ENCODE results near the gene CDC34. TPM values are rescaled to one million over a fixed set of nuclear protein-coding genes. Genes with fewer than 3 reads are reported as not detected.
"Not testable (repeated sequence)": the region's sequence is repeated elsewhere in the genome, so short reads cannot be mapped to it uniquely, and the experiment has no call there.

CDC34 gene
- total RNA-seq, 1 donor from 2014 or later, result 111 TPM

- peaks cover 14% of the 10 kb centered on the region for H3K27me3 Mint-ChIP-seq (ENCODE audit: low read depth)
- peaks cover 8% of the 10 kb centered on the region for H3K4me1 Mint-ChIP-seq
- no peak for TF ChIP-seq CTCF (conservative IDR thresholded peaks at IDR 0.05)
- H3K27ac Mint-ChIP-seq (ENCODE audit: unreplicated experiment), result no peak overlapping the region
- DNase-seq (ENCODE audit: low read depth, low spot score), result no peak
- H3K9me3 Mint-ChIP-seq, result no peaks in the 10 kb centered on the region
- H3K36me3 Mint-ChIP-seq (ENCODE audit: low read depth), result no peaks in the 10 kb centered on the region
- H3K4me3 Mint-ChIP-seq, result no peak overlapping the region
These were observed 50.0 kb downstream of the CDC34 start for GRCh38 chr19:581399-582111.

- no peak for DNase-seq (ENCODE audit: low read depth, low spot score)
- Mint-ChIP-seq H3K27me3 (ENCODE audit: low read depth) (peaks cover 20% of the 10 kb centered on the region), H3K36me3 (ENCODE audit: low read depth) (no peaks in the 10 kb centered on the region), H3K27ac (ENCODE audit: unreplicated experiment) (no peak overlapping the region), H3K4me3 (peak overlapping the region; percentile 47), H3K9me3 (no peaks in the 10 kb centered on the region), H3K4me1 (peaks cover 8% of the 10 kb centered on the region)
- TF ChIP-seq CTCF (conservative IDR thresholded peaks at IDR 0.05), result no peak
These were observed 51.1 kb downstream of the CDC34 start for GRCh38 chr19:582497-583197.

- peak overlapping the region; percentile 59 for H3K4me3 Mint-ChIP-seq
- no peak overlapping the region for H3K27ac Mint-ChIP-seq (ENCODE audit: unreplicated experiment)
- peaks cover 8% of the 10 kb centered on the region for H3K4me1 Mint-ChIP-seq
- H3K27me3 Mint-ChIP-seq (ENCODE audit: low read depth), result peaks cover 28% of the 10 kb centered on the region
- no peaks in the 10 kb centered on the region for H3K36me3 Mint-ChIP-seq (ENCODE audit: low read depth)
- TF ChIP-seq CTCF (conservative IDR thresholded peaks at IDR 0.05), result no peak
- no peaks in the 10 kb centered on the region for H3K9me3 Mint-ChIP-seq
- no peak for DNase-seq (ENCODE audit: low read depth, low spot score)
These were observed 51.8 kb downstream of the CDC34 start for GRCh38 chr19:583198-583967.

GRCh38 chr19:583968-584239, 52.3 kb downstream of the CDC34 start:
- no peak overlapping the region for H3K27ac Mint-ChIP-seq (ENCODE audit: unreplicated experiment)
- H3K4me3 Mint-ChIP-seq, result peak overlapping the region; percentile 59
- H3K4me1 Mint-ChIP-seq, result peaks cover 8% of the 10 kb centered on the region
- H3K9me3 Mint-ChIP-seq, result no peaks in the 10 kb centered on the region
- H3K27me3 Mint-ChIP-seq (ENCODE audit: low read depth), result peaks cover 33% of the 10 kb centered on the region
- no peaks in the 10 kb centered on the region for H3K36me3 Mint-ChIP-seq (ENCODE audit: low read depth)
- no peak for DNase-seq (ENCODE audit: low read depth, low spot score)
- no peak for TF ChIP-seq CTCF (conservative IDR thresholded peaks at IDR 0.05)

- peak overlapping the region; percentile 59 for H3K4me3 Mint-ChIP-seq
- peaks cover 8% of the 10 kb centered on the region for H3K4me1 Mint-ChIP-seq
- H3K27me3 Mint-ChIP-seq (ENCODE audit: low read depth), result peaks cover 37% of the 10 kb centered on the region
- no peak overlapping the region for H3K27ac Mint-ChIP-seq (ENCODE audit: unreplicated experiment)
- DNase-seq (ENCODE audit: low read depth, low spot score), result peak; percentile 80
- peak; percentile 90 for TF ChIP-seq CTCF (conservative IDR thresholded peaks at IDR 0.05)
- H3K9me3 Mint-ChIP-seq, result no peaks in the 10 kb centered on the region
- H3K36me3 Mint-ChIP-seq (ENCODE audit: low read depth), result no peaks in the 10 kb centered on the region
These were observed 52.9 kb downstream of the CDC34 start for GRCh38 chr19:584240-585001.

GRCh38 chr19:585146-585545, 53.6 kb downstream of the CDC34 start:
- not testable (repeated sequence) for H3K36me3 Mint-ChIP-seq (ENCODE audit: low read depth); H3K4me1 Mint-ChIP-seq; H3K9me3 Mint-ChIP-seq; H3K4me3 Mint-ChIP-seq; DNase-seq (ENCODE audit: low read depth, low spot score); H3K27ac Mint-ChIP-seq (ENCODE audit: unreplicated experiment)
- H3K27me3 Mint-ChIP-seq (ENCODE audit: low read depth), result peaks cover 37% of the 10 kb centered on the region

All from neural crest cell (in vitro differentiated cells).